Peyer's patch (tissue), 4 donors: ENCODE data around the gene ATOH8.

Source experiments
- POLR2A ChIP-seq, 2 donors: fragments of 450-650 bp; IDR thresholded peaks; one replicate each; pipeline ENCODE4 v1.5.1; 2017; ENCODE audit warnings: antibody characterized with exemption in 2 of 2, mild to moderate bottlenecking in 2 of 2, moderate library complexity in 2 of 2
- TF ChIP-seq, protein P1 (sequence below), 6 experiments: fragments of 450-650 bp in 4 of 6; fragments of 200-600 bp in 2 of 6; sonication (generic) in 1 of 6; IDR thresholded peaks; one replicate each; pipeline ENCODE4 v1.5.1; 2017 to 2019; ENCODE audit warnings: antibody characterized with exemption in 6 of 6, mild to moderate bottlenecking in 3 of 6, moderate library complexity in 1 of 6

DNA sequence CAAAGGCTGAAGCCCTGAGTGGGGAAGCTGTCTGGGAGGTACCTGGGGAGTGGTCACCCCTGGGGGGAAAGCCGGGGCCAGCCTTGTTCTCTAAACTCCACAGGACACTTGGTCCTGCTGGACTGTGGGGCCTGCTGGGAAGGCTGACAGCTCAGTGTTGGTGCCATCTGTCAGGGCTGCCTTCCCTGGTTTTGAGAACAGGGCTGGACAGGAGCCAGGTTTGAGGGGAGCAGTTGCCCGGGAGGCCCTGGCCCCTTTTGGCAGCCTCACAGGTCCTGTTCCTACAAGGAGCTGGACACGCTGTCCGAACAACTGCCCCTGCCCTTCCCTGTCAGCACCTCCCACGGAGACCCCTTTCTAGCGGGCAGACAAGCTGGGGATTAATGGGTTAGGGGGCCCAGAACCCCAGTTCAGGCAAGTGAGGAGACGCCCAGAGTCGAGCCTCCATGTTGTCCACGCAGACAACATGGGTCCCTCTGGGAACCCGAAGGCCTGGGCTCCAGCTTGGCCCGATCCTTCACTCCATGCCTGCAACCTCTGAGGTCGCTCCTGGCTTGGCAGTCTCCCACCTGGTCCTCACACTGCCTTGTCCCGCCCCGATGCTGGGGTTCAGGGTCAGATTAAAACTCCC is 40.8 kb downstream of the ATOH8 start:
- TF ChIP-seq, protein P1, sequence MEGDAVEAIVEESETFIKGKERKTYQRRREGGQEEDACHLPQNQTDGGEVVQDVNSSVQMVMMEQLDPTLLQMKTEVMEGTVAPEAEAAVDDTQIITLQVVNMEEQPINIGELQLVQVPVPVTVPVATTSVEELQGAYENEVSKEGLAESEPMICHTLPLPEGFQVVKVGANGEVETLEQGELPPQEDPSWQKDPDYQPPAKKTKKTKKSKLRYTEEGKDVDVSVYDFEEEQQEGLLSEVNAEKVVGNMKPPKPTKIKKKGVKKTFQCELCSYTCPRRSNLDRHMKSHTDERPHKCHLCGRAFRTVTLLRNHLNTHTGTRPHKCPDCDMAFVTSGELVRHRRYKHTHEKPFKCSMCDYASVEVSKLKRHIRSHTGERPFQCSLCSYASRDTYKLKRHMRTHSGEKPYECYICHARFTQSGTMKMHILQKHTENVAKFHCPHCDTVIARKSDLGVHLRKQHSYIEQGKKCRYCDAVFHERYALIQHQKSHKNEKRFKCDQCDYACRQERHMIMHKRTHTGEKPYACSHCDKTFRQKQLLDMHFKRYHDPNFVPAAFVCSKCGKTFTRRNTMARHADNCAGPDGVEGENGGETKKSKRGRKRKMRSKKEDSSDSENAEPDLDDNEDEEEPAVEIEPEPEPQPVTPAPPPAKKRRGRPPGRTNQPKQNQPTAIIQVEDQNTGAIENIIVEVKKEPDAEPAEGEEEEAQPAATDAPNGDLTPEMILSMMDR (IDR thresholded peaks at IDR 0.05): no peak
- TF ChIP-seq POLR2A (IDR thresholded peaks at IDR 0.05): no peak
